CD4-positive, alpha-beta T cell treated with Interleukin-4 for 1 hour (primary cell): Measurements from ENCODE around the gene TMC8.
A peak's percentile ranks its signal among the peaks of the same experiment; 100 is the strongest.
"Not testable (repeated sequence)": the region's sequence is repeated elsewhere in the genome, so short reads cannot be mapped to it uniquely, and the experiment has no call there.

Experiments
- DNase-seq, 2 donors: peaks; one replicate each; pipeline ENCODE4 v3.0.0-alpha.2; 2020 to 2022

TMC8 gene

DNA sequence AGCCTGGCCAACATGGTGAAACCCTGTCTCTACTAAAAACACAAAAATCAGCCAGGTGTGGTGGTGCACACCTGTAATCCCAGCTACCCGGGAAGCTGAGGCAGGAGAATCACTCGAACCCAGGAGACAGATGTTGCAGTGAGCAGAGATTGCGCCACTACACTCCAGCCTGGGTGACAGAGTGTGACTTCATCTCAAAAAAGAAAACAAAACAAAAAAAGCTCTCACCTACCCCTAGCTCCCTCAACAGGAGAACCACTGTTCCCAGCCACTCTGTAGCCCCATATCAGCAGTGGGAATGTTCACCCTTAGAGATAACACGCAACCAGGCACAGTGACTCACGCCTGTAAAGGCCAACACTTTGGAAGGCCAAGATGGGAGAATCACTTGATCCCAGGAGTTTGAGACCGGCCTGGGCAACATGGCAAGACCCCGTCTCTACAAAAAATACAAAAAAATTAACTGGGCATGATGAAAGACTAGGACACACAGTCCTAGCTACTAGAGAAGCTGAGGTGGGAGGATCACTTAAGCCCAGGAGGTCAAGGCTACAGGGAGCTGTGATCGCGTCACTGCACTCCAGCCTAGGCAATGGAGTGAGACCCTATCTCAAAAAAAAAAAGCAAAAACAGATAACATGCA, 5.4 kb downstream of the TMC8 start:
- DNase-seq, result no peak

- DNase-seq, result peak; percentile 46 to 50
Observed at GRCh38 chr17:78137392-78138203, 7.0 kb downstream of the TMC8 start.

DNA sequence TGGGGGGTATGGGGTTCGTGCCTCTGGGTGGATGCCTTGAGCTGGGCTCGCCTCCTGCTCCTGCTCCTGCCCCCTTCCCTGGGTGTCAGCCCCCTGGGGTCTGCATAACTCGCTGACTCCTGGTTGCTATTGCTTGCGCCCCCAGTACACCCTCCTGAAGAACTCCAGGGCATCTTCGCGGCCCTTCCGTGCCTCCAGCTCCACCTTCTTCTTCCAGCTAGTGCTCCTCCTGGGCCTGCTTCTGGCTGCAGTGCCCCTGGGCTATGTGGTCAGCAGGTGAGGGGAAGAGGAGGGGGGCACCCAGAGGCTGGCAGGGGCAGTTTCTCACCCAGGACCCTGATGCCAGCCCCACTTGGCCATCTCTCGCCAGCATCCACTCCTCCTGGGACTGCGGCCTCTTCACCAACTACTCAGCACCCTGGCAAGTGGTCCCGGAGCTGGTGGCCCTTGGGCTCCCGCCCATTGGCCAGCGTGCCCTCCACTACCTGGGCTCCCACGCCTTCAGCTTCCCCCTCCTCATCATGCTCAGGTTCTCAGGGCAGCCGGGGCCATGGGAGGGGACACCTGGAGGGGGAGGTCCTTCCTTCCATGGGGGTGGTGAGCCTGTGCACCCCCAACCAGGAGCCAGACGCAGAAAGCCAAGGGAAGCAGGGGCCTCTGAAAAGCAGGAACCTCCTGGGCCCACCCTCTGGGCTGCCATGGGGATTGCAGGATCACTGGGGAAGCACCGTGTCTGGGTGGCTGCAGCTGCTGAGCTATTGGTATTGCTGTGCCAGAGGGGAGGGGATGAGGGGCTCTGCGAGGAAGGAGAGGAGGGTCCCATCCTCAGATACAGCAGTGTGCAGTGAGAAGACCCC, 7.9 kb downstream of the TMC8 start:
- no peak for DNase-seq

DNA sequence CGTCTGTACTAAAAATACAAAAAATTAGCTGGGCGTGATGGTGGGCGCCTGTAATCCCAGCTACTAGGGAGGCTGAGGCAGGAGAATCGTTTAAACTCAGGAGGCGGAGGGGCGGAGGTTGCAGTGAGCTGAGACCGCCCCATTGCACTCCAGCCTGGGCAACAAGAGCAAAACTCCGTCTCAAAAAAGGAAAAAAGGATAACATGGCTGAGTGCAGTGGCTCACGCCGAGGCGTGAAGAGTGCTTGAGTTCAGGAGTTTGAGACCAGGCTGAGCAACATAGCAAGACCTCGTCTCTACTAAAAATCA, 9.2 kb downstream of the TMC8 start:
- DNase-seq, result not testable (repeated sequence)

DNA sequence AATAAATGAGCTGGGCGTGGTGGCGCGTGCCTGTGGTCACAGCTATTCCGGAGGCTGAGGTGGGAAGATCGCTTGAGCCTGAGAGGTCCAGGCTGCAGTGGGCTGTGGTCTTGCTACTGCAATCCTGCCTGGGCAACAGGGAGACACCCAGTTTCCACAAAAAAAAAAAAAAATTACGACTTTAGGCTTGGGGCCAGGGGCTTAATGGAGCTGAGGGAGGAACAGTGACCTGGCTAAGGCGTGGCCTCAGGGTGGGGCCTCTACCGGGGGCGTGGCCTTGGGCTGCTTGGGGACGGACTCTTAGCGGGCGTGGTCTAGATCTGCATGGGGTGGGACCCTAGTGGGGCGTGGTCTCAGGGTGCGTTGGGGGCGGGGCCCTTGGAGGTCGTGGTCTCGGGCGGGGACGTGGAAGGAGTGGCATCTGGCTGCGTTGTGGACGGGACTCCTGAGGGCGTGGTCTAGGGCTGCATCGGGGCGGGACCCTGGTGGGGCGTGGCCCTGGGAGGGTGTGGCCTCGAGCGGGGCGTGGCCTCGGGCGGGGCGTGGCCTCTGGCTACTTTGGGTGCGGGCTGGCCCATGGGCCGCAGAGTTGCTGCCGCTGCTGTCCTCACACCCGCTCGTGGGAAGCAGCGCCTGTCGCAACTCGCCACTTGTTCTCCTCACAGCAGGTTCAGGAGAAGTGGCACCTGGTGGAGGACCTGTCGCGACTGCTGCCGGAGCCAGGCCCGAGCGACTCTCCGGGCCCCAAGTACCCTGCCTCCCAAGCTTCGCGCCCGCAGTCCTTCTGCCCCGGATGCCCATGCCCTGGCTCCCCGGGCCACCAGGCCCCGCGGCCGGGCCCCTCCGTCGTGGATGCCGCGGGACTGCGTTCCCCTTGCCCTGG, 9.8 kb downstream of the TMC8 start:
- DNase-seq, result peak; percentile 97

GRCh38 chr17:78141437-78142118, 11.0 kb downstream of the TMC8 start:
- no peak for DNase-seq

- DNase-seq, result no peak
Observed at GRCh38 chr17:78142119-78142861, 11.7 kb downstream of the TMC8 start.

GRCh38 chr17:78143214-78144146, 12.9 kb downstream of the TMC8 start:
- no peak for DNase-seq

GRCh38 chr17:78144147-78144719, 13.7 kb downstream of the TMC8 start:
- peak in 1 of 2 donors; percentile 75 for DNase-seq

GRCh38 chr17:78144736-78145641, 14.4 kb downstream of the TMC8 start:
- no peak for DNase-seq

DNA sequence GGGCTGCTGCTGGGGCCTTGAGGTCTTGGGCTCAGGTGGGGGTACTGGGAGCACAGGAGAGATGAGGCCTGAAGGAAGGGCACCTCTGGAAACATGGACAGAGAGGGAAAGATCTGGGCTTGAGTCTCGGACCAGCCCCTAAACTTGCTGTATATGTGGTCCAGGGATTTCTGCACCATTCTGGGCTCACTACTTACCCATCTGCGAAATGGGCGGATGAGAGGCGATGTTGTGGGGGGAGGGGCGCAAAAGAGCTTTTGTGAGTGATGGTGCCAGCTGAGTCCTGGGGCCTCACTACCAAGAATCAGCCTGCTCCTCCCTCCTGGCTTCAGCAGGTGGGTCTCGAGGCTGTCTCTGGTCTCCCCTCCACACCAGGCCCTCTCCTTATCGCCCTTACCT, 15.9 kb downstream of the TMC8 start:
- no peak for DNase-seq

DNA sequence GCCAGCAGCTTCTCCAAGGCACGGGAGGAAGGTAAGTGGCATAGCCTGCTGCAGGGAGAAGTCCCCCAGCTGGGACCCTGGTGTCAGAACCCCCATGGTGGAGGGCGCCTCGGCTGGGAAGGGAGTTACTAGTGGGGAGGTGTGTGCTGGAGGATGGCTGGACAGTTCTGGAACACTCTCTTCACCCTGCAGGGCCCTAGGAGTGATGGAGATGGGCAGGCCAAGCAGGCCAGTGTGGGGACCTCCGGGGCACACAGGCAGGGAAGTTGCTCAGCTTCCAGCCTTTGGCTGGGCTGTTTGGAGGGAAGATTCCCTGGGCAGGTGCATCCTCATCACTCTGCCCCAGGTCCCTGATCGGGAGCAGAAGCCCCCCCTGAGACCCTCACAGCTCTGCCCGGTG, 16.3 kb downstream of the TMC8 start:
- no peak for DNase-seq

DNA sequence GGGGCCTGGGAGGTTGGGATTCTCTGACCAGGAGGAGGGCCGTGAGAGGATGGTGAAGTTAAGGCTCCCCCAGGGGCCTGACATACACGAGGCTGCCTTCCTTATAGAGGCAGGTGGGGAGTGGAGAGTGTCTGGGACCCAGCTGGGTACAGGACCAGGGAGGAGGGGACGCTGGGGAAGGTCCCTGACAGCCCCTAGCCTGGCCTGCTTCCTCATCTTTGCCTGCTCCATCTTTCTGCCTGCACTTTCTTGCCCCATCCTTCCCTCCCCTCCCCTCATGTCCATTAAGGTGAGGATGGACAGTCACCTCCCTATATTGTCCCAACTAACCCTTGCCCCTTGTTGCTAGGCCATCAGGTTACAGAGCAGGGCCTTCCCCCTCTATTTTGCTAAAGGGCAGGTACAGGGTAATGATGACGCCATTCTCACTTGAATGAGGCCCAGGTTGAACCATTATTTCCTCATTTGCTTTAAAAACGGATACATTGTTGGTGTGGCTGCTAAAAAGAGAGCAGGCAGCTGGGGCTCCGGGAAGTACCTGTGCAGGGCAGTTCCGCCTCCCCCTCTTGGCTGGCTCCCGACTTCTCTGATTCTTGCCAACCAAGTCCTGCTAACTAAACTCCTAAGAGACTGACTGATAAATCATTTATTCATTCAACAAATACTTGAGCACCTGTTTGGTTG, 16.9 kb downstream of the TMC8 start:
- peak in 1 of 2 donors; percentile 79 for DNase-seq

- no peak for DNase-seq
Observed at GRCh38 chr17:78148286-78149016, 17.9 kb downstream of the TMC8 start.

GRCh38 chr17:78151514-78152008, 21.0 kb downstream of the TMC8 start:
- DNase-seq, result no peak

GRCh38 chr17:78154903-78155811, 24.6 kb downstream of the TMC8 start:
- peak in 1 of 2 donors; percentile 80 for DNase-seq
